Measurements from ENCODE around the gene PIGH. TPM values are rescaled to one million over a fixed set of nuclear protein-coding genes. Genes with fewer than 3 reads are reported as not detected.

The PIGH gene
- total and polyA plus RNA-seq, 10 of the 15 experiments (the other 5 are each of a cell fraction or from before 2014, with no cell fraction given), result 15.5 to 46.6 (median 22.3) TPM

- TF ChIP-seq ZSCAN29 (IDR thresholded peaks at IDR 0.05), result no peak
Observed at GRCh38 chr14:67646131-67646530, 46.1 kb upstream of the PIGH start (continued).

DNA sequence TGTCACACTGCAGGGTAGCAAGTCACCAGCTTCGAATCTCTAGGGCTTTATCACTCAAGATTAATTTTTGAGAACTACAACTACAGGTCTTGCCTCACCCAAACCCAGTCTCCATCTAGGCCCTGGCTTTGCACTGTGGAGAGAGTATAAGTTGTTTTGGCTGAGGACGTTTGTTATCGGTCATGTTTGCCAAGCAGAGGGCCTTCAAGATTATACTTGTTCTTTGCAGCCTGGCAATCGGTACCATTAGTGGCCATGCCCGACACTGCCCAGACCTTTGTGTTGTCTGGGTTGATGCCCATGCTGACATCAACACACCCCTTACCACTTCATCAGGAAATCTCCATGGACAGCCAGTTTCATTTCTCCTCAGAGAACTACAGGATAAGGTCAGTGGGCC lies 45.3 kb upstream of the PIGH start:
- CTCF ChIA-PET, result no interaction called here
- BruUV-seq (replicated peaks), result no TSS peak

More for the DNA sequence above, 45.3 kb upstream of the PIGH start:
- ChIA-PET RAD21 (ENCODE audit: unreplicated experiment) (interaction anchor here (2.0 to 3.9 kb wide), 2 partner anchors 22 to 26 kb away, joined by 7 to 19 read pairs; partner anchors contain the start of gene ARG2), POLR2A (no interaction called here), SMC1A (ENCODE audit: uncharacterized antibody, unreplicated experiment) (interaction anchor here (3.7 kb wide), 1 partner anchor 21 kb away, joined by 15 read pairs; no protein-coding TSS in a partner anchor)
- DNase-seq (ENCODE audit: low read depth, low spot score) (no peak), FAIRE-seq (no peak), ATAC-seq (no peak)
- WGBS (ENCODE audit: insufficient coverage, insufficient replicate concordance, low lambda C conversion rate, missing lambda C conversion rate), result 96% methylated on average over 5 of the region's 5 CpGs
- H2AFZ ChIP-seq (ENCODE audit: control insufficient read depth, low read depth, low read length), result no peak overlapping the region
- no peaks in the 10 kb centered on the region for H3K27me3 ChIP-seq (replicated peaks in 1 of 2; ENCODE audit: control insufficient read depth in 2 of 2, insufficient read depth in 2 of 2, low read length in 1 of 2)
- no peaks in the 10 kb centered on the region for H3K9me3 ChIP-seq (replicated peaks; ENCODE audit: control insufficient read depth, insufficient read depth, low read length)
- H3K4me3 ChIP-seq, result no peak overlapping the region
- in situ Hi-C loops (cut with MboI) (no loop called here), intact Hi-C loops (cut with micrococcal nuclease; ENCODE audit: unreplicated experiment) (no loop called here)
- no peak overlapping the region for H3K27ac ChIP-seq (ENCODE audit: control insufficient read depth, insufficient read depth)
- H3K79me2 ChIP-seq (ENCODE audit: control insufficient read depth, insufficient read depth, low read length), result no peaks in the 10 kb centered on the region
- TF ChIP-seq FOXK2 (IDR thresholded peaks at IDR 0.05) (no peak), FOS (IDR thresholded peaks at IDR 0.05; ENCODE audit: borderline replicate concordance, extremely low read depth, insufficient read length) (no peak), LARP7 (IDR thresholded peaks at IDR 0.05) (no peak), STAT1 (conservative IDR thresholded peaks at IDR 0.05) (no peak)
- TF ChIP-seq, protein P1, sequence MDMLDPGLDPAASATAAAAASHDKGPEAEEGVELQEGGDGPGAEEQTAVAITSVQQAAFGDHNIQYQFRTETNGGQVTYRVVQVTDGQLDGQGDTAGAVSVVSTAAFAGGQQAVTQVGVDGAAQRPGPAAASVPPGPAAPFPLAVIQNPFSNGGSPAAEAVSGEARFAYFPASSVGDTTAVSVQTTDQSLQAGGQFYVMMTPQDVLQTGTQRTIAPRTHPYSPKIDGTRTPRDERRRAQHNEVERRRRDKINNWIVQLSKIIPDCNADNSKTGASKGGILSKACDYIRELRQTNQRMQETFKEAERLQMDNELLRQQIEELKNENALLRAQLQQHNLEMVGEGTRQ (IDR thresholded peaks at IDR 0.05; ENCODE audit: borderline replicate concordance, low read depth, low read length), result no peak
- H3K4me2 ChIP-seq (ENCODE audit: control insufficient read depth, insufficient read depth), result no peak overlapping the region
- H3K4me1 ChIP-seq (ENCODE audit: control insufficient read depth, insufficient read depth, low read length), result no peaks in the 10 kb centered on the region
- no peaks in the 10 kb centered on the region for H4K20me1 ChIP-seq (ENCODE audit: control insufficient read depth, insufficient read depth)
- peaks cover 4 to 8% of the 10 kb centered on the region in 2 experiments for H3K36me3 ChIP-seq (ENCODE audit: control insufficient read depth in 2 of 2, insufficient read depth in 2 of 2, low read length in 1 of 2)
- no peak overlapping the region for H3K9ac ChIP-seq (ENCODE audit: control insufficient read depth, insufficient read depth, low read length)
